DOHH2 (cell line): ENCODE results near the gene AFG1L.

Source experiments
- CTCF ChIP-seq: fragments of 200-600 bp; sonication (generic); IDR thresholded peaks from one replicate; pipeline ENCODE4 v1.5.1; 2014; ENCODE audit warnings: antibody characterized with exemption, mild to moderate bottlenecking, low read depth, low read length; ENCODE audit not compliant: poor library complexity, severe bottlenecking
- EZH2phosphoT487 ChIP-seq: fragments of 200-600 bp; sonication (generic); IDR thresholded peaks from 2 replicates; pipeline ENCODE4 v1.6.1; 2017; ENCODE audit warnings: borderline replicate concordance, mild to moderate bottlenecking, antibody characterized with exemption, low read length, moderate library complexity, mixed read lengths

GRCh38 chr6:108425428-108425827 lies 130.6 kb downstream of the AFG1L start:
- no peak for TF ChIP-seq CTCF
- TF ChIP-seq EZH2phosphoT487: no peak
